ENCODE results near the gene CRIP3.
"Not testable (repeated sequence)": the region's sequence is repeated elsewhere in the genome, so short reads cannot be mapped to it uniquely, and the experiment has no call there.

Gene CRIP3

DNA sequence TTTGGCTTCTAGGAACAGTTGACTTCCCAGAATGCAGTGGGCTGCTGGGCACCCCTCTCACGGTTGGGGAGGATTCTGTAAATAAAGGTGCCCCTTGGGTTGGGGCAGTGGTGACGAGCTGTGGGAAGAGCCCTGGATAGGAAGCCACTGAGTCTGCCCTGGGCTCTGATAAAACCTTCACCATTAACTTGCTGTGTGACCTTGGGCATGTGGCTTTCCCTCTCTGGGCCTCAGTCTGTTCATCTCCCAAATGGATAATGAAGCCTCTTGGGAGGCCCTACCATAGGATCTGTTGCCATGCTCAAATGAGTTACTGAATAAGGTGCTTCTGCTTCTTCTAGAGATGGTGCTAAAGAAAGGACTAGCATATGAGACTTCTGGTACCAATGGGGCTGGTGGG, 3.7 kb downstream of the CRIP3 start:
- DNase-seq, result no peak

DNA sequence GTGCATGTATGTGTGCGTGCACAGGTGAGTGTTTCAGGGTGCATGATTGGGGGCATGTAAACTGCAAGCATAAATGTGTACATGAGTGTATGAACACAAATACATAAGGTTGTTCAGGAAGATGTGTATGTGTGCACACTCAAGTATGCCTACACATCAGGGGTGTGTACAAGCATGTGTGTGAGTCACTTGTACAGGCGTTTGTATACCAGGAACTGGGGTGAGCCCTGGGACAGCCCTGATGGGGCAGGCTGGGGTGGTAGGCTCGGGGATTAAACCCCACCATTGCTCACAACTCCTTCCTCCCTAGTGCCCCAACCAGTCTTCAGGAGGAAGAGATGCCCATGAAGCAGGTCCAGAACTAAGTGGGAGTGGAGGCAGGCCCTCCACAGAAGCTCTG, 4.3 kb downstream of the CRIP3 start:
- no peak for DNase-seq

DNA sequence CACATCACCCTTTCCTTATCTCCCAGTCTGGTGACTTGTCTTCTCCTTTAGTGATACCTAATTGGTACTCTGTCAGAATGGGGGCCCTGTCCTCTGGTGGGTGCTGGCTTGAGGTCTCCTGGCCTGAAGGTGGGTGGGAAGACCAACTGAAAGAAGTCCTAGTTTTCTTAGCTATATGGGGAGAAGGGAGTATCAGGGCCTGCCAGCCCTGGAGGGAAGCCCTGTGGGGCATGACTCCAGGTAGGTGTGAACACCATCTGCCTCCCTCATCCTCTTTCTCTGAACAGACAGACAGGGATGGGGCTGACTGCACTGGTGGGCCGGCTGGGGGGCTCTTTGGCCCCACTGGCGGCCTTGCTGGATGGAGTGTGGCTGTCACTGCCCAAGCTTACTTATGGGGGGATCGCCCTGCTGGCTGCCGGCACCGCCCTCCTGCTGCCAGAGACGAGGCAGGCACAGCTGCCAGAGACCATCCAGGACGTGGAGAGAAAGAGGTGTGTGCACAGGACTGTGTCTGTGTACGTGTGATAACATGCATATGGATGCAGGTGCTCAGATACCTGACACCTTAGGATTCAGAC, 4.8 kb downstream of the CRIP3 start:
- DNase-seq, result no peak

DNA sequence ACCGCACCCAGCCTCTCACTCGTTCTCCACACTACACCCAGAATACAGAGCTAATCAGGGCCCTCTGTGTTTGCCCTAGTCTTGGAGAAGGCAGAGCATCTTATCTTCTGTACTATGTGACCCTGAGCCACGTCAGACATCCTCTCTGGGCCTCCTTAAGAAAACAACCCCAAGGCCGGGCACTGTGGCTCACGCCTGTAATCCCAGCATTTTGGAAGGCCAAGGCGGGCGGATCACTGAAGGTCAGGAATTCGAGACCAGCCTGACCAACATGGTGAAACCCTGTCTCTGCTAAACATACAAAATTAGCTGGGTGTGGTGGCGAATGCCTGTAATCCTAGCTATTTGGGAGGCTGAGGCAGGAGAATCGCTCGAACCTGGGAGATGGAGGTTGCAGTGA, 5.6 kb downstream of the CRIP3 start:
- DNase-seq, result not testable (repeated sequence)

DNA sequence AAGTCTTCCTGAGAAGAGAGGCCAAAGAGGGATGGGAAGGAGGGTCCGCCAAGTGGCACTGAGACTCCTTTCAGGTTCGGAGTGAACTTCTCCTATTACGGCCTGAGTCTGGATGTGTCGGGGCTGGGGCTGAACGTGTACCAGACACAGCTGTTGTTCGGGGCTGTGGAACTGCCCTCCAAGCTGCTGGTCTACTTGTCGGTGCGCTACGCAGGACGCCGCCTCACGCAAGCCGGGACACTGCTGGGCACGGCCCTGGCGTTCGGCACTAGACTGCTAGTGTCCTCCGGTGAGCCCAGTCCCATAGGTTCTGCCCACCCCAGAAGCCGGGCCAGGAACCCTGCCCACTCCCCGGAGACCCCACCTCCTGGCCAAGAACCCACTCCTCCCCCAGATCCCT, 6.5 kb downstream of the CRIP3 start:
- no peak for DNase-seq

DNA sequence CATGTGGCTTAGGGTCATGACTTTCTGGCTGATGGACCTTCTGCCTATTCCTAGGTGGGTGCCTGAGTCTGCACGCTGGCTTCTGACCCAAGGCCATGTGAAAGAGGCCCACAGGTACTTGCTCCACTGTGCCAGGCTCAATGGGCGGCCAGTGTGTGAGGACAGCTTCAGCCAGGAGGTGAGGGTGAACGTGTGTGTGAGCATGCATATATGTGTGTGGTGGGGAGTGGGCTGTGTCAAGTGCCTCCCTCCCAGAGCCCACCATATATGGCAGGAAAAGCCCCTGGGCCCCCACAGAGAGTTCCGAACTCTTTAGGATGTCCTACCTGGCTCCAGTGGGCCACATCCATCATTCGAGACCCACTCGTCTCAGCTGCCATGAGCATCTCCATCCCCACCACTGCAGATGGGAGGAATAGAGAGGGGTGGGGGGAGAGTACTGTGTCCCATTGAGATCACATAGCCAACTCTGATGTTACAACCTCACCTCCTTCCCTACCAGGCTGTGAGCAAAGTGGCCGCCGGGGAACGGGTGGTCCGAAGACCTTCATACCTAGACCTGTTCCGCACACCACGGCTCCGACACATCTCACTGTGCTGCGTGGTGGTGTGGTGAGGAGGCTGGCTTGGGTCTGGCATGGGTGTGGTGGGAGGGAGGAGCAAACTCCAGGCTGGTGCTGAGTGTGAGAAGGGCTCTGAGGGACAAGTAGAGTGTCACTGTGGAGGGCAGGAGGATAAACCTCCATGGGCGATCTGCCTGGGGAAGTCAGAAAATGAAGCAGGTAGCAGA, 7.3 kb downstream of the CRIP3 start:
- no peak for DNase-seq

DNA sequence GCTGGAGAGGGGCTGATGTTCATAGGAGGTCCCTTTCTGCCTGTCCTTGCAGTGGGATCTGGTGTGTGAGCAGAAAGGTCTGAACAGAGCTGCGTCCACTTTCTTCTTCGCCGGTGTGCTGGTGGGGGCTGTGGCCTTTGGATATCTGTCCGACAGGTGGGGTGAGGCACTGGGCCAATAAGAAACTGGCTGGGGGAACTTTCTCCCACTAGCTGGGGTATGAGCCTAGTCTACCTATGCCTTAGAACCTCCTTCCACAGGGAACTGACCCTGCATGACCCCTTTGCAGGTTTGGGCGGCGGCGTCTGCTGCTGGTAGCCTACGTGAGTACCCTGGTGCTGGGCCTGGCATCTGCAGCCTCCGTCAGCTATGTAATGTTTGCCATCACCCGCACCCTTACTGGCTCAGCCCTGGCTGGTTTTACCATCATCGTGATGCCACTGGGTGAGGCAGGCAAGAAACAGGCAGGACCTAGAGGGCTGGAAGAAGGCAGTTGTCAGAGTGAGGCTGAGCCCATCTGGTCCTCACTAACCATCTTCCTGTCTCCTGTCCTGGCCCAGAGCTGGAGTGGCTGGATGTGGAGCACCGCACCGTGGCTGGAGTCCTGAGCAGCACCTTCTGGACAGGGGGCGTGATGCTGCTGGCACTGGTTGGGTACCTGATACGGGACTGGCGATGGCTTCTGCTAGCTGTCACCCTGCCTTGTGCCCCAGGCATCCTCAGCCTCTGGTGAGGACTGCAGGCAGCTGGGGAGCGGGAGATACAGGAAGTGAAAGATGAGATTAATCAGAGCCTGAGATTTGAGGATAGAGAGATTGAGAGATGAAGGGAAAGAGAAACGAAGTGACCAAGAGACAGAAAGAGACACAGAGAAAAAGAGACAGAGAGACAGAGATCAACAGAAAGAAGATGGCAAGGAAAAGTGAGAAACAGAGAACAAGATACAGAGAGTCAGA, 9.0 kb downstream of the CRIP3 start:
- DNase-seq, result no peak

DNA sequence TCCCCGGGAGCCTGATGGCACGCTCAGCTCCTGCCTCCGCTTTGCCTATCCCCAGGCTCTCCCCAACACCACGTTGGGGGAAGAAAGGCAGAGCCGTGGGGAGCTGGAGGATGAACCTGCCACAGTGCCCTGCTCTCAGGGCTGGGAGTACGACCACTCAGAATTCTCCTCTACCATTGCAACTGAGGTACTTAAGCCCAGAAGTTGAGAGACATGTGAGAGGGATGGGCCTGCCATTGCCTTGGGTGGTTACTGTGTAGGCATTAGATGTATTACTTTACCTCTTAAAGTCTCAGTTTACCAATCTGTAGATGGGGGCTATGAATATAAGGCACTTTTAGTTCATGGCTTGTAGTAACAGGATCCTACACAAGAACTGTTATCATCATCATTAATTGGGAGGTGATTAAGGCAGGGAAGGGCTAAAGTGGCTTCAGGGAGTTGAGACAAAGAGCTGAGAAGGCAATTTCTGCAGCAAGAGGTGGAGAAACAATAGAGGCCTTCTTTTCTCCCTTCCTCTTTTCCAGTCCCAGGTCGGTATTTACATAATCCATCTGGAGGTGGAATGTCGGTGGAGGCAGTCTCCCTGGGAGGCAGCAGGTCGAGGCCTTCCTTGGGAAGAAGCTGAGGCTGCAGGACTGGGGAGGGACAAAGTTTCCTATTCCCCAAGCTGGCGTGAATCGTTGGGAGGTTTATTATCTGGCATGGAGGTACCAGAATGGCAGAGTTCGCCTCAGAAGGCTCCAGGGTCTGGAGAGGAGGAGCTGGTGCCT, 9.9 kb downstream of the CRIP3 start:
- no peak for DNase-seq

DNA sequence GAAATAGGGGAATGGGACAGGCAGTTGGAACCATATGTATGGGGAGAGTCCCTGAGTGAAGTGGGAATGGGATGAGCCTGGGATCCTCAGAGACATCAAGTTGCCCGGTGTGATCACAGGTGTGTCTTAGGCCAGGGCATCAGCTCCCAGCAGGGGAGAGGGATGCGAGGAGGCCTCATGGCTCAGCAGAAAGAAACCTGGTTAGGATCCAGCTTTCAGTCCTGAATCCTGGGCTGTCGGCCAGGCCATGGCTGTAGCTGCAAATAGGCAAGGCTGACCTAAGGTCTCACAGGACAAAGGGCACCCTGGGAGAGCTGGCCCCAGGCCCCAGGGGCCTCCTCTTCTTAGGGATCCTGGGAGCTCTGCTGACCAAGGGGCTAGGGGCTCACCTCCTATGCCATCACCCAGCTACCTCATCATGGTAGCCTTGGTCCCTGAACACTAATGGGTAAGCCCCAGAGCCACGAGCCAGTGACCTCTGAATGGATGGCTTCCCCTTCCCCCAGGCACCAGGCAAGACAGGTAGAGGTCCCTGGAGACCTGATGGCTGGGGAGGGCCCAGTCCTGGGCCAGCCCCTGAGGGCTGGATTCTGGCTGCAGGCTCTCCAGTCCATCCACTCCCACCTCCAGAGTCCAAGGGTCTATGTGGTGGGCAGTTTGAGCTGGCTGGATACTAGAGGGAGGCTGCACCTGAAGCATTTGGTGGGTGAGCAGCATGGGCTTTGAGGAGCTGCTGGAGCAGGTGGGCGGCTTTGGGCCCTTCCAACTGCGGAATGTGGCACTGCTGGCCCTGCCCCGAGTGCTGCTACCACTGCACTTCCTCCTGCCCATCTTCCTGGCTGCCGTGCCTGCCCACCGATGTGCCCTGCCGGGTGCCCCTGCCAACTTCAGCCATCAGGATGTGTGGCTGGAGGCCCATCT, 10.7 kb downstream of the CRIP3 start, which contains the start of gene SLC22A7:
Gene SLC22A7 (plus strand): TSS at position 617 of the 921 bp plus-strand sequence. CDS start 99 bp downstream, at position 716.
- DNase-seq, result no peak

DNA sequence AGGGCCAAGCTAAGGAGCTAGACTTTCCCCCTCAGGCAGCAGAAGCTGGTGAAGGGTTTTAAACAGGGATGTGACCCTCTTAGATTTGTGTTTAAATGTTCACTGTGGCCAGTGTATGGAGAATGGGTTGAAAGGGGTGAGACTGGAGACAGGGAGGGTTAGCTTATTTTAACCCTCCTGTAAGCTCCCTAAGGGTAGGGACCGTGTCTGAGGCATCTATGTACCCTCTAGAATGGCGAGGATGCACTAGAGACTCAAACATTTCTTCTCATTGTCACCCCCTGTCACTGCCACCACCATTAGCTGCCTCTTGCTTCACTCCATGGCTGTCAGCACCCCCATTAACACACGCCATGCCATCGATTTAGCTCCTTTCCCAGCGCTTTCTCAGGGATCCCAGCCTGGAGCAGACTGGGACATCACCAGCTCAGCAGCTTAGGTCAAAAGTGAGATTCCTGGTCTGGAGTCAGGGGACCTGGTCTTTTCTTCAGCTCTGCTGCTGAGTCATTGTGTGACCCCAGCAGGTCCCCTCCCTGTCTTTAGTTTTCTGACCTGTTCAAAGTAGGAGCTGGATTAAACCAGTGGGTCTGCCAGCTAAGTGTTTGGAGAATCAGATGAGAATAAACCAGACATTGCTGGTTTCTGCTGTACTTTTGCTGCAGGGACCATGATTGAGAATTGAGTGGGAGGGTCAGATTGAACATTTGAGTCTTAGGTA, 11.7 kb downstream of the CRIP3 start:
- DNase-seq, result no peak

DNA sequence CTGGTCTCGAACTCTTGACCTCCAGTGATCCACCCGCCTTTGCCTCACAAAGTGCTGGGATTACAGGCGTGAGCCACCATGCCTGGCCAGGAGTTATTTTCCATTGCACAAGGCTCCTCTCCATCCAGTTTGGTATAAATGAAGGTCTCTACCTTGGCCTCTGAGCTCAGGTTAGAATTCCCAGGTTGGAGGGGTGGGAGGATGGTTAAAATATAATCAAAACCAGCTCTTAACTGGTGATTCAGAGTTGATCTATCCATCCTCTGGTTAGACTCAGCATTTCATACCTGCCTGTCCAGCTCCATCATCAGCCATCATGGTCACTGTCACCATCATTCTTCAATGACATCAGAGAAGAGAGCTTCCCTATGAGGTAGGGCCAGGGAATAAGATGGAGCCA, 13.2 kb downstream of the CRIP3 start:
- no peak for DNase-seq

DNA sequence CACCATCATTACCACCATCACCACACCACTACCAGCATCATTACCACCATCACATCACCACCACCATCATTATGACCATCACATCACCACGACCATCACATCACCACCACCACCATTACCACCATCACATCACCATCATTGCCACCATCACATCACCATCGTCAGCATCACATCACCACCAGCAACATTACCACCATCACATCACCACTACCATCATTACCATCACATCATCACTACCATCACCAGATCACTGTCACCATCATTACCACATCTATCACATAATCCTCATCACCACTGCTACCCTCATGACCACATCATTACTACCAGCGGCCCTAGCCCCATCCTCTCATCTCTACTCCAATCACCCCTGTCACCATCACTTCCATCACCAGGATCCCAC, 14.1 kb downstream of the CRIP3 start:
- no peak for DNase-seq

DNA sequence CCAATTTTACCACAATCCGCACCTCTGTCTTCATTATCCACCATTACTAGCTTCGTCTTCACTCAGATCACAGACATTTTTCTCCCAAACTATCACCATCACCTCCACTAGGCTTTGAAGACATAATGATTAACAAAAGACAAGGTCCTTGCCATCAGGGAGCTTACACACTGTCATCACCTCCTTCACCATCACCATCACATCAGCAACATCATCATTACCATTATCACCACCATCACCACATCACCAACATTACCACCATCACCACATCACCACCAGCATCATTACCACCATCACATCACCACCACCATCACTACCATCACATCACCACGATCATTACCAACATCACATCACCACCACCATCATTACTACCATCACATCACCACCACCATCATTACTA, 14.9 kb downstream of the CRIP3 start:
- no peak for DNase-seq

DNA sequence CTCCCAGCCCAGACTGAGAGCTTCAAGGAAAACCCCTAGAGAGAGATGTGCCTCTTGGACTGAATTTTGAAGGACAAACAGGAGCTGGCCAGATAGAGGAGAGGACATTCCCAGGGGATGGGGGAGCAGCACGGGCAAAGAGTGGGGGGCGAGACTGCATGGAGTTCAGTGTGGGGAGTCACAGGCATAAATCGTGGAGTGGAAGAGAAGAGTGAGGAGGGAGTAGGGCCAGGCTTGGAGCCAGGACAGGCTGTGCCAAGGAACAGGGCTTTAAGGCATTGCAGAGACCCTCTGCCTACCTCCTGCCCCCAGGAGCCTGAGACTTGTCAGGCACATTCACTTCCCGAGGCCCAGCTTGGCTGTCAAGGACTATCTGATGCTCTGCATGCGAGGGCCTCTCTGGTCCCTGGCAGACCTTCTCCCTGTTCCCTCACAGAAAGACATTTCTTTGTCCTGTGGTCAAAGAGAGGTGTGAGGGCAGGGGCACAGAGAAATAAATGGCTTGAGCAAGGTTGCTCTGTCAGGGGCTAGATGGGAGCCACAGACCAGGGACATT, 15.8 kb downstream of the CRIP3 start:
- DNase-seq, result no peak

DNA sequence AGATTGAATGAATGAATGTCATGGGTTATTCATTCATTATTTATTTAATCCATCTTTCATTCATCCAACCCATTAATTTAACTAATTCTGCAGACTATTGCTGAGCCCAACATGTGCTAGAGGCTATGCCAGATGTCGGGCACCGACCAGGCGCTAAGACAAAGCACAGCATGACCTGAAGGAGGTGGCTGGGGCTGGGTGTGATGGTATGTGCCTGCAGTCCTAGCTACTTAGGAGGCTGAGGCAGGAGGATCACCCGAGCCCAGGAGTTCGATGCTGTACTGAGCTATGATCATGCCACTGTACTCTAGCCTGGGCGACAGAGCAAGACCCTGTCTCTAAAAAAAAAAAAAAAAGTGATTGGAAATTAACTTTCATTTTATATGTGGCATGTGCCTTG, 16.3 kb downstream of the CRIP3 start:
- DNase-seq, result no peak

DNA sequence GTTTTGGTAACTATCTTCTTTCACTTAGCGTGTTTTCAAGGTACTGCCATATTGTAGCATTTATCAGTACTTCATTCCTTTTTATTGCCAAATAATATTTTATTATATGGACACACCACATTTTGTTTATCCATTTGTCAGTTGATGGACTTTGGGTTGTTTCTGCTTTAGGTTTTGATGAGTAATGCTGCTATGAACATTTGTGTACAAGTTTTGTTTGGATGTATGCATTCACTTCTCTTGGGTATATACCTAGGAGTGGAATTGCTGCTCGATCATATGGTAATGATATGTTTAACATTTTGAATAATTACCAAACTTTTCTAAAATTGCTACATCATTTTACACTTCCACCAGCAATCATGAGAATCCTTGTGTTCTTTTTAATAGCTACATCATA, 16.9 kb downstream of the CRIP3 start:
- no peak for DNase-seq

DNA sequence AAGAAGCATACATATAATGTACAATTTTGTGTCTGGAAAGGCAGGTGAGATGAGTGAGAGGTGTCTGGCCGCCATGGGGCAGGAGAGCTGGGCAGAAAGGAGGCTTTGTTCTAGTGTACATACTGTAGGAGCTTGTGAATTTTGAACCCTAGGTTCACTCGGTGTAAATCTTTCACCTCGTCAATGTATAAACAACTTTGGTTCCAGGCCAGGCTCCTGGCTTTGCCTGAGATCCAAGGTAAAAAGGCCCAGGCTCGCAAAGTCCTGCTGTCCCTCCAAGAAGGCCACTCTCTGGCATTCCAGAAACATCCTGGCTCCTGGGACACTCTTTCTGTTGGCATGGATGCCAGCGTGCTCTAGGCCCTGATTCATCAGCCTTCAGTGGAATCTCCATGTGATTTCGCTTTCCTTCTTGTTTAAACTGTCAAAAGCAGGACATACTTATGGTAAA, 17.7 kb downstream of the CRIP3 start:
- DNase-seq, result no peak

DNA sequence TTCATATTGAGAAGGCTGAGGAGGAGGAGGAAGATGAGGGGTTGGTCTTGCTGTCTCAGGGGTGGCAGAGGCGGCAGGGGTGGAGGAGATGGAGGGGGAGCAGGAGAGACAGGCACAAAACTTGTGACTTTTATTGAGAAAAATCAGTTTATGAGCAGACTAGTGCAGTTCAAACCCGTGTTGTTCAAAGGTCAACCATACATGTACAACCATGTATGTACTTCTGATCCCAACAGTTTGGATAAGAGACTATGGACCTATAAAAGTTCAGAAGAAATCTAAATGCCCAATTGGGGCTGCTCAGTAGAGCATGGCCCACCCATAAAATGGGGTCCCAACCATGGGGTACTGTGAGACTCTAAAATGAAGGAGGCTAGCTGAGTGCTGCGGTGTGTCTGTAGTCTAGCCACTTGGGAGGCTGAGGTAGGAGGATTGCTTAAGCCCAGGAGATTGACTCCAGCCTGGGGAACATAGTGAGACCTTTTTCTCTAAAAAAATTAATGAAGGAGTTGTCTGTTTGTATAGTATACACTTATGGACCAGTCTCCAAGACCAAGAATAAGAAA, 18.2 kb downstream of the CRIP3 start:
- no peak for DNase-seq

DNA sequence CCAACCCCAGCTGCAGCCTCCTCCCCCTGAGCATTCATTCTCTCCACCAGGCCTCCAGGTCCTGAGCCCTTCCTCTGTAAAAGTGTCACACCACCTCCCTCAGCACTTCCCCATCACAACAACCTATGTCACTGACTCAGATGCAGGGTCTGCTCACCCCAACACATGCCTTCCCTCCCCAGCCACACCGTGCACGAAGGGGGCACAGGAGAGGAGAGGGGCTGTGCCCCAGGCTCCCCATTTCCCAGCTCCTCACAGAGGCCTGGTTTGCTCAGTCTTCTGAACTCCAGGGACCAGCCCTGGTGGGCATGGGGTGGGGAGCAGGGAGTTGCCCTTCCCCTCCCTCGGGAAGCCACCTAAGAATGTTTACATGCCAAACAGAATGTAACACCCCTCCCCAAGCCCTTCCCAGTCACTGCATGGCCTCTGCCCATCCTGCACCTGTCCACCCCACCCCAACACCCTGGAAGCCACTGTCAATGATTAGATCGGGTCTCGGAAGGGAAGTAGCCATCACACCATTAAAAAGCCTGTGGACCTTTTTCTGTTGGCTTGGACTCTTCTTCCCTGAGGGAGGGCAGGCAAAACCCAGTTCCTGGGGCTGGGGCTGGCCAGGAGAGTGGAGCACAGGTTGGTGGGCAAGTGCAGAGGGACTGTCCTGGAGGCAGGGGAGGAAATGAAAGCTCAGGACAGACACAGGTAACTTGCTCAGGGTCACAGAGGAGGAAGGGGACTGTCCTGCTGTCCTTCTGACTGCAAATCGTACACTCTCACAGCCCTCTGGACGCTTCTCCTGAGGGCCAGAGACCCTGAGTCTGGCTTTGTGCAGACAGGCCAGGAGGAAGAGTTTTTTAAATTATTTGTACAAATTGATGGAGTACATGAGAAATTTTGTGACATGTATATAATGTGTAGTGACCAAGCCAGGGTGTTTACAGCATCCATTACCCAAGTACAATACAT, 20.6 kb downstream of the CRIP3 start:
- no peak for DNase-seq
